PC-3 (cell line): Measurements from ENCODE around the gene IL18RAP. TPM values are rescaled to one million over a fixed set of nuclear protein-coding genes. Genes with fewer than 3 reads are reported as not detected.

Experiments used
- ATAC-seq: fragments of 200-7000 bp; cut with Tn5 transposase; 2 replicates; pipeline ENCODE4 v1.9.1; 2020; ENCODE audit warnings: mild to moderate bottlenecking, moderate library complexity
- BruUV-seq: library from RNA; stranded (reverse); fragments of 400-500 nt; replicated peaks from 2 replicates; lab custom pipeline; 2021; lab: Mats Ljungman, UMichigan
- CTCF ChIA-PET: fragments of 300-600 bp; sonication (Branson Sonifier 250); formaldehyde crosslinking; loops from one replicate; lab custom pipeline; 2022; ENCODE audit warnings: antibody characterized with exemption; lab: Charles Lee
- POLR2A ChIA-PET: fragments of 300-600 bp; sonication (Branson Sonifier 250); formaldehyde crosslinking; loops from one replicate; lab custom pipeline; 2022; ENCODE audit warnings: antibody characterized with exemption; ENCODE audit not compliant: unreplicated experiment; lab: Charles Lee
- DNase-seq: peaks from one replicate; pipeline ENCODE4 v3.0.0-alpha.2; 2015
- H2AFZ ChIP-seq: fragments of 300-600 bp; sonication (generic); 2 replicates; pipeline ENCODE4 v1.6.0; 2016; ENCODE audit warnings: antibody characterized with exemption, low read length
- H3F3A ChIP-seq: fragments of 300-600 bp; sonication (generic); one replicate; pipeline ENCODE4 v1.6.0; 2017; ENCODE audit warnings: antibody characterized with exemption, low read length, control low read depth, mild to moderate bottlenecking; ENCODE audit not compliant: unreplicated experiment
- H3K27ac ChIP-seq: fragments of 300-600 bp; sonication (generic); 2 replicates; pipeline ENCODE4 v1.5.1; 2016; ENCODE audit warnings: mild to moderate bottlenecking, low read length
- H3K27me3 ChIP-seq: fragments of 300-600 bp; sonication (generic); 2 replicates; pipeline ENCODE4 v1.6.1; 2016; ENCODE audit warnings: low read length, mixed read lengths
- H3K36me3 ChIP-seq: fragments of 300-600 bp; sonication (generic); 2 replicates; pipeline ENCODE4 v1.6.1; 2016; ENCODE audit warnings: low read depth, mixed run types, low read length, mixed read lengths
- H3K4me1 ChIP-seq: fragments of 300-600 bp; sonication (generic); 2 replicates; pipeline ENCODE4 v1.5.1; 2016; ENCODE audit warnings: low read length; ENCODE audit not compliant: insufficient read depth
- H3K4me2 ChIP-seq: fragments of 300-600 bp; sonication (generic); 2 replicates; pipeline ENCODE4 v1.6.0; 2016; ENCODE audit warnings: low read length
- H3K4me3 ChIP-seq: fragments of 300-600 bp; sonication (generic); 2 replicates; pipeline ENCODE4 v1.5.1; 2016; ENCODE audit warnings: mild to moderate bottlenecking, low read length, mixed read lengths
- H3K79me2 ChIP-seq: fragments of 300-600 bp; sonication (generic); 2 replicates; pipeline ENCODE4 v1.6.1; 2017; ENCODE audit warnings: low read length, mixed read lengths
- H3K9ac ChIP-seq: fragments of 300-600 bp; sonication (generic); 2 replicates; pipeline ENCODE4 v1.6.0; 2016; ENCODE audit warnings: mild to moderate bottlenecking, low read length
- H3K9me2 ChIP-seq: fragments of 300-600 bp; sonication (generic); replicated peaks from 2 replicates; pipeline ENCODE4 v1.6.1; 2016; ENCODE audit warnings: mixed run types, low read length, mixed read lengths
- H3K9me3 ChIP-seq: fragments of 300-600 bp; sonication (generic); 2 replicates; pipeline ENCODE4 v1.6.1; 2016; ENCODE audit warnings: low read length, mixed read lengths
- H4K20me1 ChIP-seq: fragments of 300-600 bp; sonication (generic); 2 replicates; pipeline ENCODE4 v1.6.1; 2016; ENCODE audit warnings: low read length, mixed read lengths
- EZH2 ChIP-seq: fragments of 300-600 bp; sonication (generic); IDR thresholded peaks from one replicate; pipeline ENCODE4 v1.6.1; 2017; ENCODE audit warnings: antibody characterized with exemption, mild to moderate bottlenecking, low read length; ENCODE audit not compliant: unreplicated experiment
- EZH2phosphoT487 ChIP-seq: fragments of 300-600 bp; sonication (generic); IDR thresholded peaks from 2 replicates; pipeline ENCODE4 v1.6.1; 2018; ENCODE audit warnings: mild to moderate bottlenecking, antibody characterized with exemption, low read length, borderline replicate concordance
- intact Hi-C: fragments of 100-400 bp; cut with micrococcal nuclease; formaldehyde crosslinking; loops from 2 replicates; pipeline ENCODE4 v1.9.0; 2023
- total RNA-seq: library from RNA; depleted of rRNA; stranded (reverse); fragments of >200 nt; gene quantifications from 2 replicates; pipeline ENCODE4 v1.2.3, GENCODE V29; 2014
- TF ChIP-seq, protein P1 (sequence below): fragments of 300-600 bp; sonication (generic); conservative IDR thresholded peaks from 2 replicates; pipeline ENCODE4 v1.5.1; 2017; ENCODE audit warnings: antibody characterized with exemption, low read depth, mild to moderate bottlenecking, low read length

The IL18RAP gene
- total RNA-seq, 1 experiment from 2014 or later, result not detected

DNA sequence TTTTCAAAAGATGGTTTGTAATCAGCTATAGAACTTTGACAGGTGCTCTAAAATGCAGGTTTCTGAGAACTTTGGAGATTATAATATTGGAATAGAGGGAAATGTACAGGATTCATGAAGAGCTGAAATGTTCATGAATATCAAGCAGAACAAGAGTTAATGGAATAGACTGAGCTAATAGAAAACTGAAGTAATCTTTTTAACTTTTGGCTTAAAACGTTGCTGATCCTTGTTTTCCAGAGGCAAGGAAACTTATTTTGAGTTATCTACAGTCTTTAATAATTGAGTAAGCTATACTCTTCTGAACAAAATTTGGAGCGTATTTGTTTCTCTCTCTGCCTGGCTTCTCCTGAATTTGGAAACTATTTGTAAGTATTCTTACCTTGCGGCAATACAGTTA lies 10.8 kb upstream of the IL18RAP start:
- Histone ChIP-seq H3K79me2 (no peaks in the 10 kb centered on the region), H3K9me3 (no peaks in the 10 kb centered on the region), H3K4me1 (no peaks in the 10 kb centered on the region), H3K36me3 (no peaks in the 10 kb centered on the region), H3K9ac (no peak overlapping the region), H4K20me1 (no peaks in the 10 kb centered on the region), H2AFZ (no peak overlapping the region), H3K27ac (no peak overlapping the region), H3K27me3 (no peaks in the 10 kb centered on the region), H3K4me2 (no peak overlapping the region), H3F3A (no peaks in the 10 kb centered on the region), H3K9me2 (no peaks in the 10 kb centered on the region), H3K4me3 (no peak overlapping the region)
- ChIA-PET POLR2A (interaction anchor here (0.7 kb wide), 1 partner anchor 1683 kb away, joined by 3 read pairs; no protein-coding TSS in a partner anchor), CTCF (no interaction called here)
- no TSS peak for BruUV-seq
- DNase-seq (no peak), ATAC-seq (no peak)
- intact Hi-C loops, result no loop called here
- TF ChIP-seq, protein P1, sequence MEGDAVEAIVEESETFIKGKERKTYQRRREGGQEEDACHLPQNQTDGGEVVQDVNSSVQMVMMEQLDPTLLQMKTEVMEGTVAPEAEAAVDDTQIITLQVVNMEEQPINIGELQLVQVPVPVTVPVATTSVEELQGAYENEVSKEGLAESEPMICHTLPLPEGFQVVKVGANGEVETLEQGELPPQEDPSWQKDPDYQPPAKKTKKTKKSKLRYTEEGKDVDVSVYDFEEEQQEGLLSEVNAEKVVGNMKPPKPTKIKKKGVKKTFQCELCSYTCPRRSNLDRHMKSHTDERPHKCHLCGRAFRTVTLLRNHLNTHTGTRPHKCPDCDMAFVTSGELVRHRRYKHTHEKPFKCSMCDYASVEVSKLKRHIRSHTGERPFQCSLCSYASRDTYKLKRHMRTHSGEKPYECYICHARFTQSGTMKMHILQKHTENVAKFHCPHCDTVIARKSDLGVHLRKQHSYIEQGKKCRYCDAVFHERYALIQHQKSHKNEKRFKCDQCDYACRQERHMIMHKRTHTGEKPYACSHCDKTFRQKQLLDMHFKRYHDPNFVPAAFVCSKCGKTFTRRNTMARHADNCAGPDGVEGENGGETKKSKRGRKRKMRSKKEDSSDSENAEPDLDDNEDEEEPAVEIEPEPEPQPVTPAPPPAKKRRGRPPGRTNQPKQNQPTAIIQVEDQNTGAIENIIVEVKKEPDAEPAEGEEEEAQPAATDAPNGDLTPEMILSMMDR, result no peak
- TF ChIP-seq EZH2phosphoT487 (no peak), EZH2 (no peak)

DNA sequence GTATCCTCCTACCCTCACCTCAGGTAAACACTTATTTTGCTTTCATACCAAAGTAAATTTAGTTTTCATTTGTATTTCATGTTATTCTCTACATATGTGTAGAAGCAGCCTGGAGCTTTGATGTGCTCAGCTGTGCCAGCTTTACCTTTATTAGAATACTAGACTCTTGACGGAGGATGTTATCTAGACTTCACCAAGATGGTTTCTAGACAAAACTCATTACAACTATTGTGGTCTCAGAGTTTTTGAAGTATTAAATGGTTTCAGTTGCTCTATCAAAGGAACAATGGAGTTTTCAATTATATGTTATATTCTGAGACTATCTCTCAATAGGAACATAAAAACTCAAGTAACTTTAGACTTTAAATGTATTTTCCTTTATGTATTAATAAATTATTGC lies 5.0 kb upstream of the IL18RAP start:
- POLR2A ChIA-PET, result no interaction called here
- no peak overlapping the region for H3K4me2 ChIP-seq
- H3K9me2 ChIP-seq, result no peaks in the 10 kb centered on the region
- peaks cover 34% of the 10 kb centered on the region for H3K27me3 ChIP-seq
- H2AFZ ChIP-seq, result no peak overlapping the region
- no peaks in the 10 kb centered on the region for H3K9me3 ChIP-seq
- no peaks in the 10 kb centered on the region for H3F3A ChIP-seq
- no peaks in the 10 kb centered on the region for H3K36me3 ChIP-seq
- BruUV-seq, result no TSS peak
- DNase-seq, result no peak
- CTCF ChIA-PET, result no interaction called here
- H4K20me1 ChIP-seq, result no peaks in the 10 kb centered on the region
- no peak overlapping the region for H3K4me3 ChIP-seq
- no peak overlapping the region for H3K27ac ChIP-seq
- no peak overlapping the region for H3K9ac ChIP-seq
- intact Hi-C loops, result no loop called here
- TF ChIP-seq EZH2phosphoT487 (no peak), EZH2 (no peak)
- TF ChIP-seq, protein P1, result no peak
- H3K4me1 ChIP-seq, result no peaks in the 10 kb centered on the region
- H3K79me2 ChIP-seq, result no peaks in the 10 kb centered on the region
- ATAC-seq, result no peak

DNA sequence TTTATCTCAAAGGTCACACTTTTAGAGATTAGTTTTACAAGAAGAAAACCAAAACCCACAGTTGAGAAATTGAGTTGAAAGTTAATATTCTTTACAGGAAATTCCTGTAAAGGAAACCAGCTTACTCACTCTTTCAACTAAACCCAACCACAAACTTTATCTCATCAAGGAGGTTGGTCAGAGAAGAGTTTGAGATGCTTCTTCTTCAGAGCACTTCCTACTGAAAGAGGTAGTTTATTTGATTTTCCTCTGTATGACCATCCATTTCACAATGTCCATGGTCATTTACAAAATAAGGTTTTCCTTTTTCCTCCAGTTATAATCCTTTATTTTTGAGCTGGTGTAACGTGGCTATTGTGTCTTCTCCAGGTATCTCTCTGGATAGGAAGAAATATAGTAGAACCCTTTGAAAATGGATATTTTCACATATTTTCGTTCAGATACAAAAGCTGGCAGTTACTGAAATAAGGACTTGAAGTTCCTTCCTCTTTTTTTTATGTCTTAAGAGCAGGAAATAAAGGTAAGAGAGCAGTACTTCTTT lies 4.5 kb upstream of the IL18RAP start:
- BruUV-seq, result no TSS peak
- Histone ChIP-seq H3K4me3 (no peak overlapping the region), H3K4me2 (no peak overlapping the region), H3K36me3 (no peaks in the 10 kb centered on the region), H3K27ac (no peak overlapping the region), H3F3A (no peaks in the 10 kb centered on the region), H3K27me3 (peaks cover 39% of the 10 kb centered on the region), H3K9me2 (no peaks in the 10 kb centered on the region), H4K20me1 (no peaks in the 10 kb centered on the region), H3K4me1 (no peaks in the 10 kb centered on the region), H3K9ac (no peak overlapping the region), H2AFZ (no peak overlapping the region), H3K9me3 (no peaks in the 10 kb centered on the region), H3K79me2 (no peaks in the 10 kb centered on the region)
- peak; percentile 36 for DNase-seq
- ChIA-PET CTCF (no interaction called here), POLR2A (no interaction called here)
- TF ChIP-seq EZH2phosphoT487 (no peak), EZH2 (no peak)
- TF ChIP-seq, protein P1, result no peak
- ATAC-seq, result no peak
- intact Hi-C loops, result no loop called here
